ENCODE data around the gene FIBCD1. TPM values are rescaled to one million over a fixed set of nuclear protein-coding genes. Genes with fewer than 3 reads are reported as not detected.

The FIBCD1 gene, protein sequence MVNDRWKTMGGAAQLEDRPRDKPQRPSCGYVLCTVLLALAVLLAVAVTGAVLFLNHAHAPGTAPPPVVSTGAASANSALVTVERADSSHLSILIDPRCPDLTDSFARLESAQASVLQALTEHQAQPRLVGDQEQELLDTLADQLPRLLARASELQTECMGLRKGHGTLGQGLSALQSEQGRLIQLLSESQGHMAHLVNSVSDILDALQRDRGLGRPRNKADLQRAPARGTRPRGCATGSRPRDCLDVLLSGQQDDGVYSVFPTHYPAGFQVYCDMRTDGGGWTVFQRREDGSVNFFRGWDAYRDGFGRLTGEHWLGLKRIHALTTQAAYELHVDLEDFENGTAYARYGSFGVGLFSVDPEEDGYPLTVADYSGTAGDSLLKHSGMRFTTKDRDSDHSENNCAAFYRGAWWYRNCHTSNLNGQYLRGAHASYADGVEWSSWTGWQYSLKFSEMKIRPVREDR
- 6.6 to 9.1 TPM (median 8.8 TPM) in 3 replicates for total RNA-seq (2021)
- percentile 22 among the genes with signal in this experiment for Bru-seq, nascent RNA
- long read RNA-seq, experiment 1, transcript FIBCD1-204 (8 exons, 3,119 nt): minor isoform, 5 of 25 reads
- long read RNA-seq, experiment 1, transcript FIBCD1-202 (7 exons, 3,253 nt): major isoform, 6 of 25 reads
- long read RNA-seq, experiment 1, partial matches to known transcripts: 4 of 25 reads
- long read RNA-seq, experiment 1, other reads (novel, unspliced or antisense): 4 of 25 reads
- long read RNA-seq, experiment 2, partial matches to known transcripts: 0 of 11 reads
- long read RNA-seq, experiment 2, other reads (novel, unspliced or antisense): 7 of 11 reads
- long read RNA-seq, experiment 3: 0 reads

DNA sequence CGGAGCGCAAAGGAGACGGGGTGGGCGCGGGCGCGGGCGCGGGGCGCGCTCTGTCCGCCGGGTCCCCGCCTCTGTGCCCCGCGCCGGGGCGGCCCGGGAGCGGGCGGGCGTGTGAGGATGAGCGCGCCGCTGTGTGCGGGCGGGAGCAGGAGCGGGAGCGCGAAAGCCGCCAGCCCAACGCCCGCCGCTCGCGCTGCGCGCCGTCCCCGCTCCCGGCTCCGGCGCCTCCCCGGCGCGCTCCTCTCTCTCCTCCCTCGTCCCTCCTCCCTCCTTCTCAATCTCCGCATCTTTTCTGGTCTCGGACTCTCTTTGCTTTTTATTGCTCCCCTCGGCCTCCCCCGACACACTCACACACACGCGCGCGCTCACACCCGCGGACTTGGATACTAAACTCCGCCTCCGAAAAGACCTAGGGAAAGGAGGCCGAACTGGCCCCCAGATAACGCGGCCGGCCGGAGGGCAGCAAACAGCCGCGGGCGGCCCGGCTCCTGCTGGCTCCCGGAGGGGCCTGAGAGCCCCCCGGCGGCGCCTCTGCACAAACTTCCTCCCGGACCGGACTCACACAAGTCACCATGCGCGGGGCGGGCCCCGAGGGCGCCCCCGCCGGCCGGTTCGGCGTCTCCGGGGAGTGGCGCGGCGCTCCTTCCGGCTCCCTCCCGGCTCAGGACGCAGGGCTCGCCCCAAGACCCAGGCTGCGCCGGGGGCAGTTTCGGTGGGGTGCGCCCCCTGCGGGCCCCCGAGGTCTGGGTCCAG is at the start of gene FIBCD1:
FIBCD1 (minus strand) TSS at position 596 of the 753 bp plus-strand sequence. CDS start 640 bp downstream, outside the sequence.
- no peak within 1 kb of the TSS for H3K27ac Mint-ChIP-seq
- ChIA-PET CTCF (interaction anchor here (1.0 to 1.4 kb wide), 8 partner anchors 16 to 72 kb away, joined by 3 to 11 read pairs (median 4); no protein-coding TSS in a partner anchor), POLR2A (no interaction called here)
- peaks cover 40% of the 10 kb centered on the region for H3K4me1 Mint-ChIP-seq
- H3K4me3 Mint-ChIP-seq: peak within 1 kb of the TSS; percentile 86
- H3K27me3 Mint-ChIP-seq (ENCODE audit: low read depth): peaks cover 50% of the 10 kb centered on the region
- no peaks in the 10 kb centered on the region for H3K36me3 Mint-ChIP-seq
- ATAC-seq: peak; percentile 7
- peak; percentile 69 for DNase-seq (ENCODE audit: low spot score)
- no peaks in the 10 kb centered on the region for H3K9me3 Mint-ChIP-seq
- TF ChIP-seq, protein P1, sequence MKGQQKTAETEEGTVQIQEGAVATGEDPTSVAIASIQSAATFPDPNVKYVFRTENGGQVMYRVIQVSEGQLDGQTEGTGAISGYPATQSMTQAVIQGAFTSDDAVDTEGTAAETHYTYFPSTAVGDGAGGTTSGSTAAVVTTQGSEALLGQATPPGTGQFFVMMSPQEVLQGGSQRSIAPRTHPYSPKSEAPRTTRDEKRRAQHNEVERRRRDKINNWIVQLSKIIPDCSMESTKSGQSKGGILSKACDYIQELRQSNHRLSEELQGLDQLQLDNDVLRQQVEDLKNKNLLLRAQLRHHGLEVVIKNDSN (CRISPR knock-in tag; IDR thresholded peaks at IDR 0.05): peak; percentile 11; the same call in 1 of the 2 replicates
- TF ChIP-seq CREM (CRISPR knock-in tag; IDR thresholded peaks at IDR 0.05): peak; percentile 20; the same call in 1 of the 2 replicates
- TF ChIP-seq, protein P2, sequence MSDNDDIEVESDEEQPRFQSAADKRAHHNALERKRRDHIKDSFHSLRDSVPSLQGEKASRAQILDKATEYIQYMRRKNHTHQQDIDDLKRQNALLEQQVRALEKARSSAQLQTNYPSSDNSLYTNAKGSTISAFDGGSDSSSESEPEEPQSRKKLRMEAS (CRISPR knock-in tag; IDR thresholded peaks at IDR 0.05): no peak
- TF ChIP-seq, protein P3, sequence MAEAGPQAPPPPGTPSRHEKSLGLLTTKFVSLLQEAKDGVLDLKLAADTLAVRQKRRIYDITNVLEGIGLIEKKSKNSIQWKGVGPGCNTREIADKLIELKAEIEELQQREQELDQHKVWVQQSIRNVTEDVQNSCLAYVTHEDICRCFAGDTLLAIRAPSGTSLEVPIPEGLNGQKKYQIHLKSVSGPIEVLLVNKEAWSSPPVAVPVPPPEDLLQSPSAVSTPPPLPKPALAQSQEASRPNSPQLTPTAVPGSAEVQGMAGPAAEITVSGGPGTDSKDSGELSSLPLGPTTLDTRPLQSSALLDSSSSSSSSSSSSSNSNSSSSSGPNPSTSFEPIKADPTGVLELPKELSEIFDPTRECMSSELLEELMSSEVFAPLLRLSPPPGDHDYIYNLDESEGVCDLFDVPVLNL (CRISPR knock-in tag; IDR thresholded peaks at IDR 0.05; ENCODE audit: borderline replicate concordance, low read depth): no peak
- TF ChIP-seq, protein P4, sequence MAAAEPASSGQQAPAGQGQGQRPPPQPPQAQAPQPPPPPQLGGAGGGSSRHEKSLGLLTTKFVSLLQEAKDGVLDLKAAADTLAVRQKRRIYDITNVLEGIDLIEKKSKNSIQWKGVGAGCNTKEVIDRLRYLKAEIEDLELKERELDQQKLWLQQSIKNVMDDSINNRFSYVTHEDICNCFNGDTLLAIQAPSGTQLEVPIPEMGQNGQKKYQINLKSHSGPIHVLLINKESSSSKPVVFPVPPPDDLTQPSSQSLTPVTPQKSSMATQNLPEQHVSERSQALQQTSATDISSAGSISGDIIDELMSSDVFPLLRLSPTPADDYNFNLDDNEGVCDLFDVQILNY (CRISPR knock-in tag; IDR thresholded peaks at IDR 0.05): peak; percentile 22; the same call in 1 of the 2 replicates
- TF ChIP-seq, protein P5, sequence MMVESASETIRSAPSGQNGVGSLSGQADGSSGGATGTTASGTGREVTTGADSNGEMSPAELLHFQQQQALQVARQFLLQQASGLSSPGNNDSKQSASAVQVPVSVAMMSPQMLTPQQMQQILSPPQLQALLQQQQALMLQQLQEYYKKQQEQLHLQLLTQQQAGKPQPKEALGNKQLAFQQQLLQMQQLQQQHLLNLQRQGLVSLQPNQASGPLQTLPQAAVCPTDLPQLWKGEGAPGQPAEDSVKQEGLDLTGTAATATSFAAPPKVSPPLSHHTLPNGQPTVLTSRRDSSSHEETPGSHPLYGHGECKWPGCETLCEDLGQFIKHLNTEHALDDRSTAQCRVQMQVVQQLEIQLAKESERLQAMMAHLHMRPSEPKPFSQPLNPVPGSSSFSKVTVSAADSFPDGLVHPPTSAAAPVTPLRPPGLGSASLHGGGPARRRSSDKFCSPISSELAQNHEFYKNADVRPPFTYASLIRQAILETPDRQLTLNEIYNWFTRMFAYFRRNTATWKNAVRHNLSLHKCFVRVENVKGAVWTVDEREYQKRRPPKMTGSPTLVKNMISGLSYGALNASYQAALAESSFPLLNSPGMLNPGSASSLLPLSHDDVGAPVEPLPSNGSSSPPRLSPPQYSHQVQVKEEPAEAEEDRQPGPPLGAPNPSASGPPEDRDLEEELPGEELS (CRISPR knock-in tag; IDR thresholded peaks at IDR 0.05): no peak
- peak; percentile 65; the same call in 1 of the 2 replicates for TF ChIP-seq ZNF219 (CRISPR knock-in tag; IDR thresholded peaks at IDR 0.05; ENCODE audit: borderline replicate concordance)
- peak; percentile 72; the same call in 1 of the 2 replicates for TF ChIP-seq KAT7 (CRISPR knock-in tag; IDR thresholded peaks at IDR 0.05; ENCODE audit: borderline replicate concordance)
- peak; percentile 47; the same call in 1 of the 2 replicates for TF ChIP-seq ZNF263 (CRISPR knock-in tag; IDR thresholded peaks at IDR 0.05; ENCODE audit: low read depth)
- peak; percentile 46 for TF ChIP-seq ZNF423 (CRISPR knock-in tag; IDR thresholded peaks at IDR 0.05)
- TF ChIP-seq FOXJ3 (CRISPR knock-in tag; IDR thresholded peaks at IDR 0.05; ENCODE audit: borderline replicate concordance): no peak
- no peak for TF ChIP-seq ELF4 (CRISPR knock-in tag; IDR thresholded peaks at IDR 0.05; ENCODE audit: low read depth)
- TF ChIP-seq, protein P6, sequence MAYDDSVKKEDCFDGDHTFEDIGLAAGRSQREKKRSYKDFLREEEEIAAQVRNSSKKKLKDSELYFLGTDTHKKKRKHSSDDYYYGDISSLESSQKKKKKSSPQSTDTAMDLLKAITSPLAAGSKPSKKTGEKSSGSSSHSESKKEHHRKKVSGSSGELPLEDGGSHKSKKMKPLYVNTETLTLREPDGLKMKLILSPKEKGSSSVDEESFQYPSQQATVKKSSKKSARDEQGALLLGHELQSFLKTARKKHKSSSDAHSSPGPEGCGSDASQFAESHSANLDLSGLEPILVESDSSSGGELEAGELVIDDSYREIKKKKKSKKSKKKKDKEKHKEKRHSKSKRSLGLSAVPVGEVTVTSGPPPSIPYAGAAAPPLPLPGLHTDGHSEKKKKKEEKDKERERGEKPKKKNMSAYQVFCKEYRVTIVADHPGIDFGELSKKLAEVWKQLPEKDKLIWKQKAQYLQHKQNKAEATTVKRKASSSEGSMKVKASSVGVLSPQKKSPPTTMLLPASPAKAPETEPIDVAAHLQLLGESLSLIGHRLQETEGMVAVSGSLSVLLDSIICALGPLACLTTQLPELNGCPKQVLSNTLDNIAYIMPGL (CRISPR knock-in tag; IDR thresholded peaks at IDR 0.05): peak; percentile 90; the same call in 1 of the 2 replicates
- TF ChIP-seq TEAD1 (CRISPR knock-in tag; IDR thresholded peaks at IDR 0.05): peak; percentile 70; the same call in 1 of the 2 replicates
- TF ChIP-seq, protein P7, sequence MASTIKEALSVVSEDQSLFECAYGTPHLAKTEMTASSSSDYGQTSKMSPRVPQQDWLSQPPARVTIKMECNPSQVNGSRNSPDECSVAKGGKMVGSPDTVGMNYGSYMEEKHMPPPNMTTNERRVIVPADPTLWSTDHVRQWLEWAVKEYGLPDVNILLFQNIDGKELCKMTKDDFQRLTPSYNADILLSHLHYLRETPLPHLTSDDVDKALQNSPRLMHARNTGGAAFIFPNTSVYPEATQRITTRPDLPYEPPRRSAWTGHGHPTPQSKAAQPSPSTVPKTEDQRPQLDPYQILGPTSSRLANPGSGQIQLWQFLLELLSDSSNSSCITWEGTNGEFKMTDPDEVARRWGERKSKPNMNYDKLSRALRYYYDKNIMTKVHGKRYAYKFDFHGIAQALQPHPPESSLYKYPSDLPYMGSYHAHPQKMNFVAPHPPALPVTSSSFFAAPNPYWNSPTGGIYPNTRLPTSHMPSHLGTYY (CRISPR knock-in tag; IDR thresholded peaks at IDR 0.05): no peak
